GM12874 (cell line): ENCODE data around the gene EME1.

Source experiments
- CTCF ChIP-seq: IDR thresholded peaks from 2 replicates; pipeline ENCODE4 v1.5.1; 2011; ENCODE audit warnings: low read depth, mild to moderate bottlenecking, control low read depth, low read length, moderate library complexity; ENCODE audit not compliant: insufficient read depth

Gene EME1

DNA sequence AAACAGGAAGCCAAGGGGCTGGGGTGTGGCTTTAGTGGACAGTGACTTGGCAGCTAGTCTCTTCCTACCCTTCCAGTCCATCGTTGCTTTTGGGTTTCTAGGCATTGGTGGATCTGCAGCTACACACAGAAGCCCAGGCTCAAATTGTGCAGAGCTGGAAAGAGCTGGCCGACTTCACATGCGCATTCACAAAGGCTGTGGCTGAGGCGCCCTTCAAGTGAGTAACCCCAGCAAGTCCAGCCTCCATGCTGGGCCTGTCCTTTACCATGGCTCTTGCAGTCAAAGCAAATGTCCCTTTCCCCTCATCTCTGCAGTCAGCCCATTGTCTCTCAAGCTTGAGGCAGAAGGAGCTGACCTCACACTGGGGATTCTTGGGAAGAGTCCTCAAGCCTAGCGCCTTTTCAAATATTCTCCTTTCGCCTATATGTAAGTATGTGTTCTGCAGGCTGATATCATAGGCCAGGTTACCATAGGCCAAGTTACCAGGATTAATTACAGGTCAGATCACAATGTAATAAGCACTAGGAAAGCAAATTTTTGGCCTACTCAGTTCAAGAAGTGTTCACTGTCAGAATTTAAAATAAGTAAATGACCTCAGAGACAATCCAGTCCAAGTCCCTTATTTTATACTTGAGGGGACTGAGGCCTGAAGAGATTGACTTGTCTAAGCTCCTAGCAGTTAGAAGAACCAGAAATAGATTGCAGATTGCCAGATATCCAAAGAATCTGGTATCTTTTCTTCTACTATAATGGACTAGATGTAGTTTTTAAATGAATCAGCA is 6.5 kb downstream of the EME1 start:
- no peak for TF ChIP-seq CTCF

- 0 out of 2 replicates have a peak, but pooled peaks have one; percentile 6 for TF ChIP-seq CTCF
Observed at GRCh38 chr17:50380369-50381259, 7.6 kb downstream of the EME1 start.

- no peak for TF ChIP-seq CTCF
Observed at GRCh38 chr17:50381260-50381815, 8.3 kb downstream of the EME1 start.

DNA sequence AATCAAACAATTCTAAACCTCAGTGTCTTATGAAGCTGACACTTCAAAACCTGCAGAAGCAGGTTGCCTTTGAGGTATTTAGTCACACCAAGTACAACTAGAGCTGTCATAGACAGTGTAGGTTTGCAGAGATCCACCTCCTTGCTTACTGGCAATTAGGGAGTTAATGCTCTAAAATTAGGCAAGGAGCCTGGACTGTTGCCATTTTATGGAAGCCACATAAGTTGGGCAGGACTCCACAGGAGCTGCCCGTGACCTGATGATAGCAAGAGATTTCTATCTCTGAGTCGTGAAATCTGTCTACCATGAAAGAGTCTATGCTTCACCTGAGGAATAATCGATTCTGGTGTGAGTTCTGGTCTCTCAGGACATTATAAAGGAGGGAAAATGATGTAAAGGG is 8.9 kb downstream of the EME1 start:
- no peak for TF ChIP-seq CTCF

DNA sequence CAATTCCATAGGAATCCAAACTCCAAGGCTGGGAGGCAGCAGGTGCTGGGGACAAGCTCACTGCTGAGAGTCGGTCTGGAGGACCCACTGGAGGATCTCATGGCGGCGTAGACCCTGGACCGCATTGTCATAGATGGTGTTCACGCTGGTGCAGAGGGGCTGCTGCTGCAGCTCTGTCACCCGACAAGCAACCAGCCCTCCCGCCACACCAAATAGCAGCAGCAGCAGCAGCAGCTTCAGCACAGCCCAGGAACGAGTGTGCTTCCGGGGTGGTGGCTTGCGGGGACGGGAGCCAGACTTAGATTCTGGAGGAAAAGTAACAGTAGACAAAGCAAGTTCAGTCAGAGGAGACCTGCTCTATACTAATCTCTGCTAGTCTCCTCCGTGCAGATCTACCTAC is 9.9 kb downstream of the EME1 start:
- TF ChIP-seq CTCF = no peak

GRCh38 chr17:50386510-50386909 is 13.5 kb downstream of the EME1 start:
- no peak for TF ChIP-seq CTCF

- no peak for TF ChIP-seq CTCF
Observed at GRCh38 chr17:50388728-50389127, 15.7 kb downstream of the EME1 start.
